Heart left ventricle (tissue), 16 donors: ENCODE results near the gene B4GALT2. TPM values are rescaled to one million over a fixed set of nuclear protein-coding genes. Genes with fewer than 3 reads are reported as not detected.

Experiments
- ATAC-seq, 4 donors: fragments of 200-7000 bp; cut with Tn5 transposase; one replicate each; pipeline ENCODE4 v1.9.1; 2020 to 2022; ENCODE audit warnings: moderate library complexity in 4 of 4, mild to moderate bottlenecking in 3 of 4, moderate number of reproducible peaks in 1 of 4
- DNase-seq, 5 donors: peaks; one replicate each; pipeline ENCODE4 v3.0.0-alpha.2; 2020
- H3K27ac ChIP-seq, 12 donors: fragments of 200-600 bp; sonication (generic) in 4 of 12; one replicate each; pipeline versions ENCODE4 v1.5.0 to v1.8.0; 2016 to 2022; ENCODE audit warnings: mild to moderate bottlenecking in 2 of 12
- H3K27me3 ChIP-seq, 9 donors: fragments of 200-600 bp; sonication (generic) in 2 of 9; one replicate each; pipeline versions ENCODE4 v1.5.1 to v1.8.0; 2016 to 2022; ENCODE audit warnings: mild to moderate bottlenecking in 3 of 9
- H3K36me3 ChIP-seq, 9 donors: fragments of 200-600 bp; sonication (generic) in 2 of 9; one replicate each; pipeline versions ENCODE4 v1.5.0 to v1.8.0; 2018 to 2022; ENCODE audit warnings: mild to moderate bottlenecking in 2 of 9
- H3K4me1 ChIP-seq, 12 donors: fragments of 200-600 bp; sonication (generic) in 4 of 12; one replicate each; pipeline versions ENCODE4 v1.5.0 to v1.8.0; 2016 to 2022; ENCODE audit warnings: mild to moderate bottlenecking in 3 of 12
- H3K4me3 ChIP-seq, 12 donors: fragments of 200-600 bp; sonication (generic) in 4 of 12; one replicate each; pipeline versions ENCODE4 v1.5.0 to v1.8.0; 2017 to 2022; ENCODE audit warnings: mild to moderate bottlenecking in 9 of 12, moderate library complexity in 4 of 12
- H3K9me3 ChIP-seq, 12 donors: fragments of 200-600 bp; sonication (generic) in 4 of 12; one replicate each; pipeline versions ENCODE4 v1.5.0 to v1.8.0; 2016 to 2022; ENCODE audit warnings: mild to moderate bottlenecking in 1 of 12
- CTCF ChIP-seq, 12 donors: fragments of 200-600 bp; sonication (generic) in 4 of 12; IDR thresholded peaks; one replicate each; pipeline versions ENCODE4 v1.5.0 to v1.8.0; 2018 to 2022; ENCODE audit warnings: antibody characterized with exemption in 12 of 12, mild to moderate bottlenecking in 5 of 12
- POLR2A ChIP-seq, 2 donors: fragments of 450-650 bp; IDR thresholded peaks; one replicate each; pipeline ENCODE4 v1.6.1; 2017; ENCODE audit warnings: antibody characterized with exemption in 2 of 2, mild to moderate bottlenecking in 2 of 2, moderate library complexity in 2 of 2
- WGBS, 4 donors: extraction: QIAGEN DNeasy Blood & Tissue Kit in 2 of 4; methylation state at CpG; one replicate each; pipeline versions ENCODE4 v1.1.5 to v1.1.7; 2013 to 2018; 5-methylcytosine and 5-hydroxymethylcytosine counted together
- intact Hi-C, 10 donors: fragments of 100-400 bp; cut with DNase I; formaldehyde crosslinking; loops; one replicate each; pipeline versions ENCODE4 v1.11.1 to v1.14.2; 2022
- polyA plus RNA-seq, 2 donors: library from polyadenylated mRNA; stranded (reverse); fragments of 200-250 nt; gene quantifications; one replicate each; pipeline ENCODE4 v1.2.3, GENCODE V29; 2013
- total RNA-seq, 9 donors: library from RNA; depleted of rRNA in 2 of 9; stranded (reverse); fragments of >200 nt in 2 of 9; fragmentation: NEBNext Ultra II Directional in 3 of 9; extraction: Animal tissue kit (Norgen Biotek cat#: 25700) in 3 of 9; gene quantifications; one replicate each; pipeline versions ENCODE4 v1.1.0 to v1.2.4, GENCODE V29; 2016 to 2023
- donor health status: ischemic (EF 13 %, LVEDD 7.1; RV severe dilation, severe dysfunction).
- donor health status: healthy with polysubstance abuse.
- donor health status: DM: no; HTN: yes; CAD: no.
- donor health status: DM: no; HTN: no; CAD: no.
- donor health status: ischemic (EF 25% LVEDD 6.9; RV normal size, moderate dysfunction).
- donor health status: ischemic (EF 25% LVEDD 5.7; RV mildly dilated, moderate dysfunction).
- donor health status: healthy.
- donor health status: DM: yes; HTN: yes; CAD: no.
- donor health status: ischemic (EF 35%, LVEDD 5.7; RV mildly dilated, moderate dysfunction).
- donor health status: nonischemic (EF 11% LVEDD 7.7; RV severe dilation, severe dysfunction).
- donor health status: DM: yes; HTN: yes; CAD: no.
- donor health status: PGD.
- donor health status: ischemic (EF 29% LVEDD 5.4; RV normal size, mild dysfunction).
- donor health status: nonischemic (EF 23%, LVEDD 6.1; RV moderate dilation, normal function).

The B4GALT2 gene
- total and polyA plus RNA-seq, 11 donors: 26.8 to 65.7 (median 40.2) TPM

GRCh38 chr1:43994794-43995790 lies 16.1 kb downstream of the B4GALT2 start:
- DNase-seq: no peak
- no peak overlapping the region for H3K4me3 ChIP-seq
- H3K4me1 ChIP-seq: peaks cover 0 to 27% (median 13%) of the 10 kb centered on the region in 12 donors
- intact Hi-C loops: no loop called here
- WGBS, 4 donors: 76 to 81% (median 79%) methylated on average over 12 to 15 of the region's 15 CpGs
- H3K36me3 ChIP-seq: no peaks in the 10 kb centered on the region
- no peaks in the 10 kb centered on the region for H3K27me3 ChIP-seq
- H3K9me3 ChIP-seq: no peaks in the 10 kb centered on the region
- H3K27ac ChIP-seq: no peak overlapping the region
- TF ChIP-seq CTCF (IDR thresholded peaks at IDR 0.05) (peak in 2 of 12 donors; percentile 10 to 17), POLR2A (IDR thresholded peaks at IDR 0.05) (no peak)
- ATAC-seq: no peak

- Histone ChIP-seq H3K36me3 (no peaks in the 10 kb centered on the region), H3K9me3 (no peaks in the 10 kb centered on the region), H3K4me1 (peaks cover 0 to 19% (median 6%) of the 10 kb centered on the region in 12 donors), H3K4me3 (no peak overlapping the region), H3K27me3 (no peaks in the 10 kb centered on the region), H3K27ac (no peak overlapping the region)
- 74 to 84% (median 80%) methylated on average over 14 to 21 of the region's 21 CpGs for WGBS, 4 donors
- intact Hi-C loops: no loop called here
- DNase-seq: no peak
- TF ChIP-seq CTCF (IDR thresholded peaks at IDR 0.05) (no peak), POLR2A (IDR thresholded peaks at IDR 0.05) (no peak)
- ATAC-seq: no peak
Observed at GRCh38 chr1:43995984-43996732, 17.1 kb downstream of the B4GALT2 start.

- intact Hi-C loops: no loop called here
- H3K27me3 ChIP-seq: no peaks in the 10 kb centered on the region
- DNase-seq (no peak), ATAC-seq (no peak)
- 71 to 87% (median 79%) methylated on average over 6 of the region's 6 CpGs for WGBS, 4 donors
- H3K27ac ChIP-seq: no peak overlapping the region
- H3K4me1 ChIP-seq: peaks cover 0 to 17% (median 6%) of the 10 kb centered on the region in 12 donors
- H3K4me3 ChIP-seq: no peak overlapping the region
- no peaks in the 10 kb centered on the region for H3K36me3 ChIP-seq
- no peak for TF ChIP-seq POLR2A (IDR thresholded peaks at IDR 0.05)
- no peak for TF ChIP-seq CTCF (IDR thresholded peaks at IDR 0.05)
- no peaks in the 10 kb centered on the region for H3K9me3 ChIP-seq
Observed at GRCh38 chr1:43996733-43997115, 17.7 kb downstream of the B4GALT2 start.
